Measurements from ENCODE around the gene GRM7.

GRM7 gene

DNA sequence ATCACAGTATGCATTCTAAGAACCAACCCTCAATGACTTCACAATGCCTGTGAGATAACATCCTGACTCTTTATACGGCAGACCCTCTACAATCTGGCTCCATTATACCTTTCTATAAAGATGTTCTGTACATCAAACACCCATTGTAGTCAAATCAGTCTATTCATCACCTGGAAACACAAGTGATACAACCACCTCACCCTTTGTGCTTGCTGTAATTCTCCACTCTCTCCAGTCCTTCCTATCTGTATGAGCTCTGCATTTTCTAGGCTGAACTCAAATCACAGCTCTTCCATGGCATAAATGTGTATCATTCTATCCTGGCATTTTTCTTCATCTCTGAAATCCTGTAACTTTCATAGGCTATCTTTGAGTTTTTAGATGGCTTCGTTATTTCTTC is 539.4 kb downstream of the GRM7 start:
- Mint-ChIP-seq H3K4me3 (no peak overlapping the region), H3K27ac (no peak overlapping the region), H3K4me1 (no peaks in the 10 kb centered on the region), H3K27me3 (no peaks in the 10 kb centered on the region), H3K9me3 (no peaks in the 10 kb centered on the region)
- DNase-seq (no peak), ATAC-seq (no peak)

DNA sequence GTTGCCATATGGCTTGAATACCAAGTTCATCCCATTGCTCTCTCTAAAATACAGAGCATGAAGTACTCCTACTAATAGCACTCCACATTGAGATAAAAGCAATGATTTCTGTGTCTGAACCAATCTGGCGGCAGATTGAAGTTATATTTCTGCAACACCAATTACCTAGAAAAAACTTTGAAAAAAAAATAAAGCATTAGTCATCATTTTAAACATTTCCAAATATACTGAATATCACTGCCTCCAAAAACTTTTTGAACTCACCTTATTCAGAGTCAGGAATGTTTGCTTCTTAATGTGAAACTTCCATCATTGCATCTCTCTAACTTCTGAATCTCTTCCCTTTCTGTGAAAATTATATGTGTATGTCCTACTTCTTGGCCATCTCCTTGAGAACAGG is 540.5 kb downstream of the GRM7 start:
- Mint-ChIP-seq H3K4me1 (no peaks in the 10 kb centered on the region), H3K27ac (no peak overlapping the region), H3K4me3 (no peak overlapping the region), H3K27me3 (no peaks in the 10 kb centered on the region), H3K9me3 (no peaks in the 10 kb centered on the region)
- ATAC-seq: no peak
- DNase-seq: no peak

DNA sequence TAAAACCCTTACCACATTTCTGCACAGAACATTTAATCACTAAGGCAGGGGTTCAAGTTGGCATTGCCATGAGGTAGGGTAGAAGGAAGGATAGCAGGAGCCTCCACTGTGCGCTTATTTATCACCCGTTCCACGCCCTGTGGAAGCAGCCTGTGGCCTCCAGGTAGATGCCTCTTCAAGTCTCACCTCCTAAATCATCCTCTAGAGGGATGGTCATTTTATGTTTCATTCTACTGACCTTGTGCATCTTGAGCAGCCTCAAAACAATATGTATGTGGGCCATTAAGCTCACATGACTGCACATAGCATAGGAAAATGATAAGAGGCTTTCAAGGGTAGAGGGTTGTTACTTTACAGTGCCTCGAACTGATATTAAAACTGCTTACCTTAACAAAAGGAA is 546.2 kb downstream of the GRM7 start:
- DNase-seq: no peak
- no peak overlapping the region for H3K4me3 Mint-ChIP-seq
- H3K4me1 Mint-ChIP-seq: no peaks in the 10 kb centered on the region
- H3K27ac Mint-ChIP-seq: no peak overlapping the region
- no peaks in the 10 kb centered on the region for H3K27me3 Mint-ChIP-seq
- ATAC-seq: no peak
- peaks cover 0 to 7% of the 10 kb centered on the region in 2 donors for H3K9me3 Mint-ChIP-seq

DNA sequence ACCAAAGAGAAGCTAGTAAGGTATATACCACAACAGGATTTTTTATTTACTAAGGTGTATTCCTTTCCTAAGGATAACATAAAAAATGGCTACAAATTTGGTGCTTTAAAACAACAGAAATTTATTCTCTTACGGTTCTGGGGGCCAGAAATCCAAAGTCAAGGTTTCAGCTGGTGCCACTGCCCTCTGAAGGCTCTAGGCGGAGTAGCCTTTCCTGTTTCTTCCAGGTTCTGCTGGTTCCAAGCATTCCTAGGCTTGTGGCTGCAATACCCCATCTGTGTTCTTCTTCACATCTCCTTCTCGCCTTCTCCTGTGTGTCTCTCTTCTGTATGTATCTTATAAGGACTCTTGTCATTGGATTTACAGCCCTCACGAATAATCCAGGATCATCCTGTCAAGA is 549.9 kb downstream of the GRM7 start:
- Mint-ChIP-seq H3K27ac (no peak overlapping the region), H3K4me1 (no peaks in the 10 kb centered on the region), H3K27me3 (no peaks in the 10 kb centered on the region), H3K9me3 (peaks cover 3 to 8% of the 10 kb centered on the region in 2 donors), H3K4me3 (no peak overlapping the region)
- DNase-seq (no peak), ATAC-seq (no peak)

GRCh38 chr3:7421065-7421464 is 560.1 kb downstream of the GRM7 start:
- Mint-ChIP-seq H3K9me3 (peaks cover 0 to under 1% of the 10 kb centered on the region in 2 donors), H3K4me3 (no peak overlapping the region), H3K4me1 (no peaks in the 10 kb centered on the region), H3K27me3 (no peaks in the 10 kb centered on the region), H3K27ac (no peak overlapping the region)
- ATAC-seq: no peak
- DNase-seq: no peak

DNA sequence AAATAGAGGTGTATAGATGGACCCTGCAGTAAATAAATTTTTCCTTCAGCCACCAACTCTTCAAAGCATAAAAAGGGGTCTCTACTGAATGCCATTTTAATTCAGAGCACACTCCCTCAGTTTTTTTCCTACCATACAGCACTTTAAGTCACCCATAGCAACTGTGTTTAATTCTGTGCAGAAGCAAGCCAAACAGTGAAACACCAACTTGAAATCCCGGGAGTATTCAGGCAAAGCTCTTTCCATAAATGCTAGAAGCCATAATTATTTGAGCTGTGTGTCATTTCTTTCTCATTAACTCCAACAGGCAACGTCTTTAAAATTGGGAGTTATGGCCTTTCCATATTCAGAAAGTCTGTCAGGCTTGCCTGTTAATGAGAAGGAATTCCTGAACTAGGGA is 562.1 kb downstream of the GRM7 start:
- Mint-ChIP-seq H3K4me3 (no peak overlapping the region), H3K27ac (no peak overlapping the region), H3K27me3 (no peaks in the 10 kb centered on the region), H3K4me1 (no peaks in the 10 kb centered on the region), H3K9me3 (peaks cover 3 to 4% of the 10 kb centered on the region in 2 donors)
- no peak for ATAC-seq
- DNase-seq: no peak

- DNase-seq (no peak), ATAC-seq (no peak)
- H3K27ac Mint-ChIP-seq: no peak overlapping the region
- H3K4me1 Mint-ChIP-seq: no peaks in the 10 kb centered on the region
- H3K27me3 Mint-ChIP-seq: no peaks in the 10 kb centered on the region
- peaks cover 3 to 8% of the 10 kb centered on the region in 2 donors for H3K9me3 Mint-ChIP-seq
- no peak overlapping the region for H3K4me3 Mint-ChIP-seq
These were observed 563.1 kb downstream of the GRM7 start for GRCh38 chr3:7423995-7424394.

DNA sequence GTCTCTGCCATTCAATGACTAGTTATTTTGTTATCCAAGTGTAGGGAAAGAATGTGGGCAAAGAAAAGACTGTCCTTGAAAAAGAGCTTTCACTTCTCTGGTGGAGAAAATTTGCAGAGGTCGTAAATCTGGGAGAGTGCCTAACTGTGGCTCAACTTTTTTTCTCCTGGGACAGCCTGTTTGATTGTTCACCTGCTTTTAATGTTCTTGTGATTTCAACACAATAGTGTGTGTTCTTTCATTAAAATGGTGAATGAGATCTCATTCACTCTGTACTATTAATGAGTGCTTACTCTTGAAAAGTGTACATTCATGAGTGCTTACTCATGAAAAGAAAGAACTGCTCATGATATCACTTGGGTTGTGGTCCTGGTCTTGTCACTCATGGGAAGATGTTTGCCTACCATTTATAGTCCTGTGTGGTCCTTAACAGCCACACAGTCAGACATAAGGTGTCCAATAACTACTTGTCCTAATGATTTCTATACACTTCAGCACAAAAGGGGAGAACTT is 567.3 kb downstream of the GRM7 start:
- Mint-ChIP-seq H3K9me3 (peaks cover 10 to 15% of the 10 kb centered on the region in 2 donors), H3K27me3 (no peaks in the 10 kb centered on the region), H3K4me1 (no peaks in the 10 kb centered on the region), H3K27ac (no peak overlapping the region), H3K4me3 (no peak overlapping the region)
- no peak for DNase-seq
- ATAC-seq: no peak

GRCh38 chr3:7432610-7433009 is 571.7 kb downstream of the GRM7 start:
- H3K4me3 Mint-ChIP-seq: no peak overlapping the region
- ATAC-seq: no peak
- no peaks in the 10 kb centered on the region for H3K4me1 Mint-ChIP-seq
- no peak for DNase-seq
- no peak overlapping the region for H3K27ac Mint-ChIP-seq
- H3K27me3 Mint-ChIP-seq: no peaks in the 10 kb centered on the region
- peaks cover 10 to 15% of the 10 kb centered on the region in 2 donors for H3K9me3 Mint-ChIP-seq

DNA sequence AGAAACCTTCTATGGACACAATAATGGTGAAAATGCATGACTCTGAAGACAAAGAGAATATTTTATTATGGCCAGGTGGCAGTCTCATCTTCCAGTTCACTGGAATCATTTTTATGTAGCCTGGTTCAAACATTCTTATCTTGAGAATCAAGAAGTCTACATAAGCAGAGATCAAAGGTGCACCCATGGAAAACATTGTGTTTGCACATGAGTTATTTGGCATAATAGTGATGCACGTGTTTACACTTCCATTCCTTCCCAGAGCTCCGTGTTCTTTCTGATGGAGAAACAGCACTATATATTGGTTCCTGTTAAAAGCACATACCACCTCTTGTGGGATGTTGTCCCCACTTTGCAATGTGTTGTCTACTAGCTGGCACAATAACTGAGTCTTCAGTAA is 572.2 kb downstream of the GRM7 start:
- Mint-ChIP-seq H3K9me3 (peaks cover 10 to 15% of the 10 kb centered on the region in 2 donors), H3K4me1 (no peaks in the 10 kb centered on the region), H3K27ac (no peak overlapping the region), H3K27me3 (no peaks in the 10 kb centered on the region), H3K4me3 (no peak overlapping the region)
- DNase-seq (no peak), ATAC-seq (no peak)

GRCh38 chr3:7436542-7436941 is 575.6 kb downstream of the GRM7 start:
- no peak for ATAC-seq
- no peaks in the 10 kb centered on the region for H3K27me3 Mint-ChIP-seq

GRCh38 chr3:7437231-7437630 is 576.3 kb downstream of the GRM7 start:
- ATAC-seq (no peak), DNase-seq (no peak)
- Mint-ChIP-seq H3K27me3 (no peaks in the 10 kb centered on the region), H3K4me3 (no peak overlapping the region), H3K4me1 (no peaks in the 10 kb centered on the region), H3K27ac (no peak overlapping the region), H3K9me3 (peaks cover 12 to 15% of the 10 kb centered on the region in 2 donors)

More at GRCh38 chr3:7436542-7436941, 575.6 kb downstream of the GRM7 start:
- H3K9me3 Mint-ChIP-seq: peaks cover 12 to 15% of the 10 kb centered on the region in 2 donors
- H3K4me1 Mint-ChIP-seq: no peaks in the 10 kb centered on the region
- H3K27ac Mint-ChIP-seq: no peak overlapping the region
- DNase-seq: no peak
- no peak overlapping the region for H3K4me3 Mint-ChIP-seq

- ATAC-seq: no peak
- Mint-ChIP-seq H3K27me3 (no peaks in the 10 kb centered on the region), H3K27ac (no peak overlapping the region), H3K4me1 (no peaks in the 10 kb centered on the region), H3K4me3 (no peak overlapping the region), H3K9me3 (peaks cover 5 to 7% of the 10 kb centered on the region in 2 donors)
- no peak for DNase-seq
These were observed 578.3 kb downstream of the GRM7 start for GRCh38 chr3:7439101-7439680.

DNA sequence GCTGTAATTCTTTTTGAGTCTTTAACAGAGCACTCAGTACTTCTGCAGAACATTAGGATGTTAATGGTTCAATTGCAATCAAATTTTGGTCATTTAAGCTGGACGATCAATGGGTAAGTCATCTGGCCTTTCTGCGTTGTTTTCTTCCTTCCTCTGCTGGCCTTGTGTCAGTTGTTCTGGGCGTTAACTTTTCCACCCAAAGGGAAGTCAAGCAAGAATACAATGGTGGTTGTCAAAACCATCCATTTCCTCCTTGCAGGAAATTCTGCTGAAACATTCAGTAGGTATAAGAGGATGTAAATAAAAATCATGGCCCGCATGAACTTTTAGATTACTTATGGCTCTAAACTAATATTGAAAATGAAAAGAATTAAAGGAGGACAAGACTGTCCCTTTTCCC is 584.0 kb downstream of the GRM7 start:
- peaks cover 0 to 5% of the 10 kb centered on the region in 2 donors for H3K9me3 Mint-ChIP-seq
- H3K27me3 Mint-ChIP-seq: no peaks in the 10 kb centered on the region
- no peak overlapping the region for H3K4me3 Mint-ChIP-seq
- H3K4me1 Mint-ChIP-seq: no peaks in the 10 kb centered on the region
- no peak for ATAC-seq
- no peak for DNase-seq
- H3K27ac Mint-ChIP-seq: no peak overlapping the region

DNA sequence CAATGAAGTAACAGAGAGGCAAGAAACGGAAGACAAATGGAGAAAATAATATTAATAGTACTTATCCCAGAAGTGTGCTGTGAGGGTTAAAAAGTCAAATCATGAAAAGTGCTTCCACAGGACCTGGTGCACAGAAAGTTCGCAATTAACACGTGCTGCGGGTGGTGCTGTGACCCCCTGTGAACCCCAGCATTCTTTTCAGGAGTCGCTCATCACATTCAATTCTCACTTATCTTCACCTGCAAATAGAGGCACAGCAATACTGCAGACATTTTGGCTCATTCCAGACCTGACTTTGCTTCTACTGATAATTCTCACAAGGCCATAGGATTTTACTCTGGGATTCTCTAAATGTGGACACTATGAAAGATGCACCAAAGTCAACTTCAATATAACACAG is 584.4 kb downstream of the GRM7 start:
- no peak for ATAC-seq
- no peak for DNase-seq
- Mint-ChIP-seq H3K4me3 (no peak overlapping the region), H3K9me3 (peaks cover 0 to 5% of the 10 kb centered on the region in 2 donors), H3K27me3 (no peaks in the 10 kb centered on the region), H3K27ac (no peak overlapping the region), H3K4me1 (no peaks in the 10 kb centered on the region)

- Mint-ChIP-seq H3K4me1 (no peaks in the 10 kb centered on the region), H3K4me3 (no peak overlapping the region), H3K9me3 (peaks cover 6 to 10% of the 10 kb centered on the region in 2 donors), H3K27ac (no peak overlapping the region), H3K27me3 (no peaks in the 10 kb centered on the region)
- ATAC-seq (no peak), DNase-seq (no peak)
These were observed 586.4 kb downstream of the GRM7 start for GRCh38 chr3:7447197-7447769.

- H3K27ac Mint-ChIP-seq: no peak overlapping the region
- H3K4me1 Mint-ChIP-seq: no peaks in the 10 kb centered on the region
- H3K9me3 Mint-ChIP-seq: peaks cover 0 to 7% of the 10 kb centered on the region in 2 donors
- DNase-seq: no peak
- ATAC-seq: no peak
- no peaks in the 10 kb centered on the region for H3K27me3 Mint-ChIP-seq
- H3K4me3 Mint-ChIP-seq: no peak overlapping the region
These were observed 595.5 kb downstream of the GRM7 start for GRCh38 chr3:7456386-7456785.

All from stimulated activated naive CD8-positive, alpha-beta T cell treated with anti-CD3 and anti-CD28 coated beads, Interleukin-15, amount 100 ng/mL, for 72 hours (primary cell).